IMR-90 (cell line): ENCODE measurements around the gene SLC9A9. TPM values are rescaled to one million over a fixed set of nuclear protein-coding genes. Genes with fewer than 3 reads are reported as not detected.

Experiments
- ATAC-seq: fragments of 200-7000 bp; cut with Tn5 transposase; 2 replicates; pipeline ENCODE4 v1.9.1; 2020; ENCODE audit warnings: low read depth, mild to moderate bottlenecking, moderate library complexity
- BruUV-seq: library from RNA; stranded (reverse); fragments of 400-500 nt; replicated peaks from 2 replicates; lab custom pipeline; 2021; lab: Mats Ljungman, UMichigan
- CTCF ChIA-PET: fragments of 300-600 bp; formaldehyde crosslinking; extraction: SDS; loops from one replicate; lab custom pipeline; 2021; ENCODE audit warnings: antibody characterized with exemption; lab: Yijun Ruan, JAX
- POLR2A ChIA-PET: fragments of 300-600 bp; sonication (Branson Sonifier 250); formaldehyde crosslinking; loops from one replicate; lab custom pipeline; 2022; ENCODE audit warnings: antibody characterized with exemption; ENCODE audit not compliant: unreplicated experiment; lab: Charles Lee
- DNase-seq: peaks from one replicate; pipeline ENCODE4 v3.0.0; 2013
- H2AFZ ChIP-seq: replicated peaks from 2 replicates; pipeline ENCODE3; 2013; ENCODE audit warnings: low read length, mild to moderate bottlenecking; ENCODE audit not compliant: poor library complexity
- H2AK5ac ChIP-seq: 2 replicates; pipeline ENCODE4 v1.6.1; 2013; ENCODE audit warnings: low read depth, low read length, inconsistent platforms
- H2AK9ac ChIP-seq: replicated peaks from 2 replicates; pipeline ENCODE3; 2013; ENCODE audit warnings: mild to moderate bottlenecking, low read depth, low read length, moderate library complexity; ENCODE audit not compliant: poor library complexity
- H2BK120ac ChIP-seq: 2 replicates; pipeline ENCODE4 v1.6.1; 2013; ENCODE audit warnings: low read depth, low read length, inconsistent platforms
- H2BK15ac ChIP-seq: 3 replicates; pipeline ENCODE4 v1.6.1; 2013; ENCODE audit warnings: low read depth, low read length, inconsistent platforms
- H2BK20ac ChIP-seq: 2 replicates; pipeline ENCODE4 v1.6.1; 2013; ENCODE audit warnings: low read depth, mild to moderate bottlenecking, inconsistent platforms, low read length, moderate library complexity
- H2BK5ac ChIP-seq: 2 replicates; pipeline ENCODE4 v1.6.1; 2013; ENCODE audit warnings: mild to moderate bottlenecking, low read depth, low read length, inconsistent platforms; ENCODE audit not compliant: poor library complexity, severe bottlenecking
- H3K14ac ChIP-seq: replicated peaks from 2 replicates; pipeline ENCODE4 v1.6.1; 2013; ENCODE audit warnings: low read depth, low read length, inconsistent platforms
- H3K18ac ChIP-seq: 2 replicates; pipeline ENCODE4 v1.6.1; 2013; ENCODE audit warnings: low read depth, low read length, control low read depth
- H3K23ac ChIP-seq: 2 replicates; pipeline ENCODE4 v1.6.1; 2013; ENCODE audit warnings: low read depth, low read length, inconsistent platforms
- H3K27ac ChIP-seq: 2 replicates; pipeline ENCODE4 v1.5.1; 2013; ENCODE audit warnings: mild to moderate bottlenecking, control low read depth, low read length; ENCODE audit not compliant: insufficient read depth
- H3K27me3 ChIP-seq: 2 replicates; pipeline ENCODE4 v1.6.1; 2013; ENCODE audit warnings: low read length; ENCODE audit not compliant: control insufficient read depth, insufficient read depth
- H3K36me3 ChIP-seq: 2 replicates; pipeline ENCODE4 v1.6.1; 2013; ENCODE audit warnings: low read length, mixed read lengths; ENCODE audit not compliant: control insufficient read depth, insufficient read depth
- H3K4ac ChIP-seq: 2 replicates; pipeline ENCODE4 v1.6.1; 2013; ENCODE audit warnings: low read depth, low read length, inconsistent platforms
- H3K4me1 ChIP-seq: 2 replicates; pipeline ENCODE4 v1.6.1; 2013; ENCODE audit warnings: low read length, mixed read lengths; ENCODE audit not compliant: control insufficient read depth, insufficient read depth
- H3K4me2 ChIP-seq: 2 replicates; pipeline ENCODE4 v1.6.1; 2013; ENCODE audit warnings: low read depth, mild to moderate bottlenecking, control low read depth, low read length, moderate library complexity
- H3K4me3 ChIP-seq: 2 replicates; pipeline ENCODE4 v1.5.1; 2013; ENCODE audit warnings: low read depth, mild to moderate bottlenecking, control low read depth, low read length, moderate library complexity; ENCODE audit not compliant: insufficient read depth
- H3K56ac ChIP-seq: 2 replicates; pipeline ENCODE4 v1.6.1; 2013; ENCODE audit warnings: low read length, inconsistent platforms; ENCODE audit not compliant: insufficient read depth; ENCODE audit errors: extremely low read depth
- H3K79me1 ChIP-seq, 2 experiments: 2 replicates each; pipeline ENCODE4 v1.6.1; 2013; ENCODE audit warnings: low read length in 2 of 2, inconsistent platforms in 1 of 2, low read depth in 1 of 2
- H3K9ac ChIP-seq: 2 replicates; pipeline ENCODE4 v1.6.1; 2013; ENCODE audit warnings: low read depth, low read length, control low read depth
- H3K9me1 ChIP-seq: 2 replicates; pipeline ENCODE4 v1.6.1; 2013; ENCODE audit warnings: low read length, inconsistent platforms; ENCODE audit not compliant: insufficient read depth
- H3K9me3 ChIP-seq: 2 replicates; pipeline ENCODE4 v1.6.1; 2013; ENCODE audit warnings: low read length; ENCODE audit not compliant: control insufficient read depth, insufficient read depth
- H4K20me1 ChIP-seq: 2 replicates; pipeline ENCODE4 v1.6.1; 2013; ENCODE audit warnings: low read length, inconsistent platforms; ENCODE audit not compliant: insufficient read depth
- H4K5ac ChIP-seq: 2 replicates; pipeline ENCODE4 v1.6.1; 2013; ENCODE audit warnings: mild to moderate bottlenecking, low read depth, low read length, control low read depth
- H4K8ac ChIP-seq, 2 experiments: 2 replicates each; pipeline ENCODE4 v1.6.1; 2013; ENCODE audit warnings: low read depth in 2 of 2, low read length in 2 of 2, control low read depth in 1 of 2, inconsistent platforms in 1 of 2
- H4K91ac ChIP-seq: 2 replicates; pipeline ENCODE4 v1.6.1; 2013; ENCODE audit warnings: low read depth, low read length, inconsistent platforms; ENCODE audit not compliant: insufficient read depth
- BHLHE40 ChIP-seq: fragments of 150-350 bp; IDR thresholded peaks from 2 replicates; pipeline ENCODE4 v1.6.1; 2016; ENCODE audit warnings: mild to moderate bottlenecking, low read depth, low read length
- WGBS, 2 experiments: methylation state at CpG; one replicate each; pipeline versions ENCODE4 v1.1.5 to v1.1.7; 2013; ENCODE audit warnings: missing lambda C conversion rate in 2 of 2; ENCODE audit not compliant: insufficient read length in 1 of 2; ENCODE audit errors: extremely low coverage in 2 of 2; 5-methylcytosine and 5-hydroxymethylcytosine counted together
- dilution Hi-C: fragments of 300-500 bp; cut with HindIII; formaldehyde crosslinking; loops from one replicate; pipeline ENCODE4 v1.14.3; 2018; ENCODE audit warnings: low sequenced_read_pairs; ENCODE audit not compliant: unreplicated experiment
- in situ Hi-C: fragments of 300-500 bp; cut with MboI; formaldehyde crosslinking; loops from 3 replicates; pipeline ENCODE4 v1.14.3; 2019; ENCODE audit warnings: low sequenced_read_pairs, inconsistent platforms, mixed read lengths
- intact Hi-C: fragments of 100-400 bp; cut with micrococcal nuclease; formaldehyde crosslinking; loops from 2 replicates; pipeline ENCODE4 v1.10.0; 2022
- polyA plus RNA-seq, 3 experiments: library from polyadenylated mRNA; depleted of rRNA; stranded (reverse); fragments of >200 nt; gene quantifications; 2 replicates each; pipeline ENCODE4 v1.2.3, GENCODE V29; 2012; ENCODE audit warnings: low replicate concordance in 1 of 3
- total RNA-seq: library from RNA; depleted of rRNA; stranded (reverse); fragments of >200 nt; gene quantifications from 2 replicates; pipeline ENCODE4 v1.2.3, GENCODE V29; 2012

SLC9A9 gene
- total and polyA plus RNA-seq, 2 of the 4 experiments (the other 2 are of a cell fraction) = 1.4 to 2.3 TPM

GRCh38 chr3:143442814-143443447, 405.3 kb downstream of the SLC9A9 start:
- Histone ChIP-seq H2BK5ac (no peak overlapping the region), H3K27ac (no peak overlapping the region), H2BK120ac (peak overlapping the region; percentile 11), H3K9ac (no peak overlapping the region), H3K27me3 (no peaks in the 10 kb centered on the region), H4K8ac (no peak overlapping the region), H3K56ac (no peak overlapping the region), H3K18ac (no peak overlapping the region), H3K36me3 (no peaks in the 10 kb centered on the region), H2AK9ac (no peak overlapping the region), H3K9me1 (no peaks in the 10 kb centered on the region; the same call in 1 of the 2 replicates), H3K79me1 (no peaks in the 10 kb centered on the region), H3K4ac (no peak overlapping the region), H3K23ac (no peak overlapping the region), H2BK15ac (peak overlapping the region; percentile 26; the same call in 1 of the 3 replicates), H3K4me1 (peaks cover 7% of the 10 kb centered on the region; the same call in 1 of the 2 replicates), H2AK5ac (no peak overlapping the region), H4K20me1 (no peaks in the 10 kb centered on the region), H4K5ac (no peak overlapping the region), H4K91ac (no peak overlapping the region; the same call in 1 of the 2 replicates), H2AFZ (no peak overlapping the region), H3K9me3 (no peaks in the 10 kb centered on the region), H3K14ac (no peak overlapping the region), H2BK20ac (peak overlapping the region; percentile 26), H3K4me3 (no peak overlapping the region), H3K4me2 (no peak overlapping the region)
- no TSS peak for BruUV-seq
- POLR2A ChIA-PET = no interaction called here
- intact Hi-C loops = no loop called here
- TF ChIP-seq BHLHE40 = no peak
- 100% methylated on average over 1 of the region's 3 CpGs; no CpG with 5 or more reads in 1 of the 2 experiments for WGBS, 2 experiments
- CTCF ChIA-PET = interaction anchor here (2.0 kb wide), 1 partner anchor 9 kb away, joined by 4 read pairs; no protein-coding TSS in a partner anchor
- dilution Hi-C loops = no loop called here
- ATAC-seq (no peak), DNase-seq (peak; percentile 11)
- in situ Hi-C loops = no loop called here
